ENCODE results near the gene BNIPL.
A peak's percentile ranks its signal among the peaks of the same experiment; 100 is the strongest.

Gene BNIPL

DNA sequence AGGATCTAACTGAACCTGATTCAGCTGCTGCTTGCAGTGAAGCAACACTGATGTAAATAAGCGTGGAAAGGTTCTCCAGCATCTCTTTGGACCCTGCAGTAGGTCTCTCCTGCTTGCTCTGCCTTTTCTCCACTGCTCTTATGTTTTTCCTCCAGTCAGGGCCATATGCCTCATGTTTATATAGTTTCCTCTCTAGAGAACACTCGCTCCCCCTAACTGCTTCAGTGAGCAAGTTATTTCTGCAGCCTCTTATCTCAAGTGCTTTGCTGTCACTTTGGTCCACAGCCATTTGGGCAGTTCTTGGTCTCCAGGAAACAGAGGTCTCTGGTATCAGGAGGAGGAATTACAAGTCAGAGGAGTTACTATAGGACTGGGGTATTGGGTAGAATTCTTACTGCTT lies 22.9 kb upstream of the BNIPL start:
- Mint-ChIP-seq H3K36me3 (ENCODE audit: insufficient read depth) (peaks cover 6% of the 10 kb centered on the region), H3K27me3 (no peaks in the 10 kb centered on the region), H3K27ac (ENCODE audit: low read depth) (no peak overlapping the region), H3K4me1 (peaks cover 35% of the 10 kb centered on the region), H3K4me3 (no peak overlapping the region), H3K9me3 (no peaks in the 10 kb centered on the region)
- ATAC-seq (replicated peaks; ENCODE audit: extremely low read depth, poor library complexity, severe bottlenecking) (no peak), DNase-seq (ENCODE audit: low spot score in 2 of 2) (no peak)

GRCh38 chr1:151024540-151025146 lies 11.7 kb upstream of the BNIPL start:
- Mint-ChIP-seq H3K9me3 (no peaks in the 10 kb centered on the region), H3K36me3 (ENCODE audit: insufficient read depth) (peaks cover 30% of the 10 kb centered on the region), H3K27me3 (no peaks in the 10 kb centered on the region), H3K4me1 (peaks cover 7% of the 10 kb centered on the region), H3K4me3 (peak overlapping the region; percentile 37), H3K27ac (ENCODE audit: low read depth) (peak overlapping the region; percentile 29)
- DNase-seq (ENCODE audit: low spot score in 2 of 2) = peak; percentile 81 to 83
- ATAC-seq (replicated peaks; ENCODE audit: extremely low read depth, poor library complexity, severe bottlenecking) = peak; percentile 99

DNA sequence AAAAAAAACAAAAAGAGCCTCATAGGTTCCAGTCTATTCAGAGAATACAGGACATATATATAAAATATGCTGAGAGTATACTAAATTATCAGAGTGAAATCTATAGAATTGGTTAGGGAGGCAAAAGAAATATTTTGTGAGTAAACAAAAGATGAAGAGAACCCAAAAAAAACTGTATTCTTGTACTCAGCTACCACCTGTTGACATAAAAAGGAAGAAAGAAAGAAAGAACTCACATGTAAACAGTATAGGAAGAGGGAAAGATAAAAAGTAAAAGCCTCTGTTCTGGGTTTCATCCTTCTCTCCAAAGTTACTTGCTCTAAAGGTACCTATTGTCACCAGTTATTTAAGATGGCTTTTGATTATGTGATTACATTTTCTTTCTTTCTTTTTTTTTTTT lies 9.9 kb upstream of the BNIPL start:
- Mint-ChIP-seq H3K36me3 (ENCODE audit: insufficient read depth) (peaks cover 43% of the 10 kb centered on the region), H3K4me3 (no peak overlapping the region), H3K9me3 (no peaks in the 10 kb centered on the region), H3K4me1 (peaks cover 7% of the 10 kb centered on the region), H3K27me3 (no peaks in the 10 kb centered on the region), H3K27ac (ENCODE audit: low read depth) (no peak overlapping the region)
- ATAC-seq (replicated peaks; ENCODE audit: extremely low read depth, poor library complexity, severe bottlenecking) (no peak), DNase-seq (ENCODE audit: low spot score in 2 of 2) (no peak)

DNA sequence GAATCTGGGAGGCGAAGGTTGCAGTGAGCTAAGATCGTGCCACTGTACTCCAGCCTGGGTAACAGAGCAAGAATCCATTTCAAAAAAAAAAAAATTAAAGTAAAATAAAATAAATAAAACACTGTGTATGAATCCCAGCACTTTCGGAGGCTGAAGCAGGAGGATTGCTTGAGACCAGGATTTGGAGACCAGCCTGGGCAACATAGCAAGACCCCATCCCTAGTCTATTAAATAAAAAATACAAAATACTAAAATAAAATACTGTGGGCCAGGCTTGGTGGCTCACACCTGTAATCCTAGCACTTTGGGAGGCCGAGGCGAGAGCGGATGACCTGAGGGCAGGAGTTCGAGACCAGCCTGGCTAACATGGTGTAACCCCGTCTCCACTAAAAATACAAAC lies 4.2 kb upstream of the BNIPL start:
- DNase-seq (ENCODE audit: low spot score in 2 of 2) = no peak
- Mint-ChIP-seq H3K27me3 (no peaks in the 10 kb centered on the region), H3K4me3 (no peak overlapping the region), H3K9me3 (no peaks in the 10 kb centered on the region), H3K36me3 (ENCODE audit: insufficient read depth) (peaks cover 35% of the 10 kb centered on the region), H3K27ac (ENCODE audit: low read depth) (no peak overlapping the region), H3K4me1 (peaks cover 5% of the 10 kb centered on the region)
- no peak for ATAC-seq (replicated peaks; ENCODE audit: extremely low read depth, poor library complexity, severe bottlenecking)

- ATAC-seq (replicated peaks; ENCODE audit: extremely low read depth, poor library complexity, severe bottlenecking) (no peak), DNase-seq (ENCODE audit: low spot score in 2 of 2) (no peak)
- Mint-ChIP-seq H3K9me3 (no peaks in the 10 kb centered on the region), H3K4me3 (no peak overlapping the region), H3K4me1 (peaks cover 5% of the 10 kb centered on the region), H3K27me3 (no peaks in the 10 kb centered on the region), H3K27ac (ENCODE audit: low read depth) (peak overlapping the region; percentile 5), H3K36me3 (ENCODE audit: insufficient read depth) (peaks cover 23% of the 10 kb centered on the region)
Measured at GRCh38 chr1:151035167-151035566, 1.2 kb upstream of the BNIPL start.

DNA sequence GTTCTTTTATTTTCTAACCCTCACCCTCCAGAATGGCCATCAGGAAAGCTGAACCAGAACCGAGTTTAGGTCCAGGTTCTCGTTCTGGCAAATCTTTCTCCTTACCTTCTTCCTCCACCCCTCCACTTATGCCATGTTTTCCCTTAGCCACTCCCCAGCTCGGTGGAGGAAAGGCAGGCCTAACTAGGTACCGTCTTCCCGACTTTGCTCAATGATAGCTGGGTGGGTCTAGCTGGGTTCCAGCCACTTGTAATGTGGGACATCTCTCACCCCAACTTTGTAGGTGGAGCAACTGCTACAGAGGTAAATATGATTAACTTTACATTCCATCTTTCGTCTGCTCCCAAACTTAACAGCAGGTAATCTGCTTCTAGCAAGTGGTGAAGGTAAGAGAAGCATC lies 646 bp downstream of the BNIPL start:
- Mint-ChIP-seq H3K4me3 (no peak overlapping the region), H3K27ac (ENCODE audit: low read depth) (peak overlapping the region; percentile 14), H3K27me3 (no peaks in the 10 kb centered on the region), H3K36me3 (ENCODE audit: insufficient read depth) (peaks cover 11% of the 10 kb centered on the region), H3K4me1 (peaks cover 5% of the 10 kb centered on the region), H3K9me3 (no peaks in the 10 kb centered on the region)
- ATAC-seq (replicated peaks; ENCODE audit: extremely low read depth, poor library complexity, severe bottlenecking) (no peak), DNase-seq (ENCODE audit: low spot score in 2 of 2) (no peak)

GRCh38 chr1:151039521-151039920 lies 3.1 kb downstream of the BNIPL start:
- DNase-seq (ENCODE audit: low spot score in 2 of 2) (no peak), ATAC-seq (replicated peaks; ENCODE audit: extremely low read depth, poor library complexity, severe bottlenecking) (no peak)
- Mint-ChIP-seq H3K36me3 (ENCODE audit: insufficient read depth) (peaks cover under 1% of the 10 kb centered on the region), H3K4me1 (peaks cover 11% of the 10 kb centered on the region), H3K9me3 (no peaks in the 10 kb centered on the region), H3K27ac (ENCODE audit: low read depth) (no peak overlapping the region), H3K4me3 (no peak overlapping the region), H3K27me3 (no peaks in the 10 kb centered on the region)

DNA sequence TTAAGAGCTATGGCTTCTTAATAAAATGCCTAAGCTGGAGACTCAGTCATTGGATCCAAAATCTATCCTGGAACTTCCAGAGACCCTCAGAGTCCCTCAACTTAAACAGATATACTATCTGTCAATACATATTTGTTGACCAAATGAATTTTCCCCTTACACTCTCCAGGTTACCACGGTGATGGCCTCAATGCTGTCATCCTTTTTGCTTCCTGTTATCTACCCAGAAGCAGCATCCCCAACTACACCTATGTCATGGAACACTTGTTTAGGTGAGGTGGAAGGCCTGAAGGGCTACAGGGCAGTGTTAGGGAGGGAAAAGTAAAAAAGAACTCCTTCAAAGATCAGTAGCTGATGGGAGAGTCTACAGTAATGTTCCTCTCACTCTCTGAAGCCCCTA lies 6.8 kb downstream of the BNIPL start:
- peaks cover 28% of the 10 kb centered on the region for H3K4me1 Mint-ChIP-seq

GRCh38 chr1:151047591-151047924 lies 11.2 kb downstream of the BNIPL start, which contains the start of gene C1orf56:
Gene C1orf56, plus strand, starts transcription at chr1:151047751. Its CDS starts 97 bp downstream, at chr1:151047848.
- DNase-seq (ENCODE audit: low spot score in 2 of 2) (no peak), ATAC-seq (replicated peaks; ENCODE audit: extremely low read depth, poor library complexity, severe bottlenecking) (peak; percentile 55)
- peaks cover 58% of the 10 kb centered on the region for H3K4me1 Mint-ChIP-seq
- peaks cover 15% of the 10 kb centered on the region for H3K36me3 Mint-ChIP-seq (ENCODE audit: insufficient read depth)
- peak within 1 kb of the TSS; percentile 89 for H3K4me3 Mint-ChIP-seq
- H3K9me3 Mint-ChIP-seq = no peaks in the 10 kb centered on the region
- peak within 1 kb of the TSS; percentile 91 for H3K27ac Mint-ChIP-seq (ENCODE audit: low read depth)
- no peaks in the 10 kb centered on the region for H3K27me3 Mint-ChIP-seq

More for the DNA sequence above, 6.8 kb downstream of the BNIPL start:
- DNase-seq (ENCODE audit: low spot score in 2 of 2) (no peak), ATAC-seq (replicated peaks; ENCODE audit: extremely low read depth, poor library complexity, severe bottlenecking) (no peak)
- H3K9me3 Mint-ChIP-seq = no peaks in the 10 kb centered on the region
- no peaks in the 10 kb centered on the region for H3K27me3 Mint-ChIP-seq
- H3K27ac Mint-ChIP-seq (ENCODE audit: low read depth) = peak overlapping the region; percentile 57
- H3K4me3 Mint-ChIP-seq = no peak overlapping the region
- H3K36me3 Mint-ChIP-seq (ENCODE audit: insufficient read depth) = peaks cover 2% of the 10 kb centered on the region

- no peaks in the 10 kb centered on the region for H3K27me3 Mint-ChIP-seq
- no peaks in the 10 kb centered on the region for H3K9me3 Mint-ChIP-seq
- peak; percentile 36 to 44 for DNase-seq (ENCODE audit: low spot score in 2 of 2)
- peak overlapping the region; percentile 91 for H3K27ac Mint-ChIP-seq (ENCODE audit: low read depth)
- H3K4me3 Mint-ChIP-seq = peak overlapping the region; percentile 89
- H3K4me1 Mint-ChIP-seq = peaks cover 58% of the 10 kb centered on the region
- peak; percentile 78 for ATAC-seq (replicated peaks; ENCODE audit: extremely low read depth, poor library complexity, severe bottlenecking)
- H3K36me3 Mint-ChIP-seq (ENCODE audit: insufficient read depth) = peaks cover 20% of the 10 kb centered on the region
Measured at GRCh38 chr1:151047925-151048644, 11.7 kb downstream of the BNIPL start.

DNA sequence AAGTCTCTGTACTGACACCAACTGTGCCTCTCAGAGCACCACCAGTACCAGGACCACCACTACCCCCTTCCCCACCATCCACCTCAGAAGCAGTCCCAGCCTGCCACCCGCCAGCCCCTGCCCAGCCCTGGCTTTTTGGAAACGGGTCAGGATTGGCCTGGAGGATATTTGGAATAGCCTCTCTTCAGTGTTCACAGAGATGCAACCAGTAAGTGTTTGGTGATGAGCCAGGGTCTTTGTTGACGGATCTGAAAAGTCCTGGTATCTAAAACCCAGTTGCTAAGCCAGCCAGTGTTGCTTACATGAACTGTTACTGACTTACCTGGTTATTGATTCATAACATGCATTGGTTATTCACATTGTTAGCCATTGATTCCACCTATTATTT lies 12.3 kb downstream of the BNIPL start:
- ATAC-seq (replicated peaks; ENCODE audit: extremely low read depth, poor library complexity, severe bottlenecking) = no peak
- Mint-ChIP-seq H3K27ac (ENCODE audit: low read depth) (peak overlapping the region; percentile 91), H3K4me1 (peaks cover 58% of the 10 kb centered on the region), H3K9me3 (no peaks in the 10 kb centered on the region), H3K36me3 (ENCODE audit: insufficient read depth) (peaks cover 25% of the 10 kb centered on the region), H3K27me3 (no peaks in the 10 kb centered on the region), H3K4me3 (peak overlapping the region; percentile 89)
- no peak for DNase-seq (ENCODE audit: low spot score in 2 of 2)

- H3K4me1 Mint-ChIP-seq = peaks cover 63% of the 10 kb centered on the region
Measured at GRCh38 chr1:151049458-151049857, 13.1 kb downstream of the BNIPL start.

GRCh38 chr1:151050051-151050688 lies 13.8 kb downstream of the BNIPL start:
- Mint-ChIP-seq H3K4me1 (peaks cover 70% of the 10 kb centered on the region), H3K27ac (ENCODE audit: low read depth) (no peak overlapping the region), H3K36me3 (ENCODE audit: insufficient read depth) (peaks cover 41% of the 10 kb centered on the region), H3K9me3 (no peaks in the 10 kb centered on the region), H3K4me3 (peak overlapping the region; percentile 89), H3K27me3 (no peaks in the 10 kb centered on the region)
- DNase-seq (ENCODE audit: low spot score in 2 of 2) (no peak), ATAC-seq (replicated peaks; ENCODE audit: extremely low read depth, poor library complexity, severe bottlenecking) (no peak)

More at GRCh38 chr1:151049458-151049857, 13.1 kb downstream of the BNIPL start:
- no peak for DNase-seq (ENCODE audit: low spot score in 2 of 2)
- Mint-ChIP-seq H3K4me3 (peak overlapping the region; percentile 89), H3K27me3 (no peaks in the 10 kb centered on the region), H3K27ac (ENCODE audit: low read depth) (peak overlapping the region; percentile 72), H3K9me3 (no peaks in the 10 kb centered on the region), H3K36me3 (ENCODE audit: insufficient read depth) (peaks cover 34% of the 10 kb centered on the region)
- no peak for ATAC-seq (replicated peaks; ENCODE audit: extremely low read depth, poor library complexity, severe bottlenecking)

Measured in central memory CD8-positive, alpha-beta T cell (primary cell).